Right lobe of liver (tissue), 4 donors: ENCODE measurements around the gene SMPD3.

ENCODE experiments used
- CTCF ChIP-seq, 4 donors: fragments of 200-600 bp in 3 of 4; fragments of 450-650 bp in 1 of 4; IDR thresholded peaks; one replicate each; pipeline versions ENCODE4 v1.5.1 to v1.8.0; 2016 to 2022; ENCODE audit warnings: antibody characterized with exemption in 4 of 4, mild to moderate bottlenecking in 2 of 4
- POLR2A ChIP-seq: fragments of 450-650 bp; IDR thresholded peaks from one replicate; pipeline ENCODE4 v1.6.1; 2017; ENCODE audit warnings: antibody characterized with exemption, mild to moderate bottlenecking
- donor health status: DM: no; HTN: no; CAD: no.
- donor health status: DM: no; HTN: no; CAD: no.
- donor health status: DM: no; HTN: yes; CAD: no.

- TF ChIP-seq CTCF (IDR thresholded peaks at IDR 0.05) = no peak
- TF ChIP-seq POLR2A = no peak
These were observed 44.5 kb upstream of the SMPD3 start for GRCh38 chr16:68492543-68493411.
